Activated CD8-positive, alpha-beta memory T cell treated with anti-CD3 and anti-CD28 coated beads, Interleukin-2, amount 50 U/mL, for 24 hours (primary cell): ENCODE results near the gene EFCAB8.
A peak's percentile ranks its signal among the peaks of the same experiment; 100 is the strongest.

Experiments used
- DNase-seq: peaks from one replicate; pipeline ENCODE4 v3.0.0-alpha.2; 2020; ENCODE audit errors: extremely low read depth

Gene EFCAB8

GRCh38 chr20:32858701-32859372 lies at the start of gene EFCAB8:
Gene EFCAB8, plus strand, starts transcription at chr20:32858923. Its CDS starts 4,870 bp downstream, at chr20:32863793.
- no peak for DNase-seq

GRCh38 chr20:32809907-32810306 lies 48.8 kb upstream of the EFCAB8 start:
- DNase-seq, result no peak

GRCh38 chr20:32810941-32811340 lies 47.8 kb upstream of the EFCAB8 start:
- DNase-seq, result no peak

- DNase-seq, result no peak
Measured at GRCh38 chr20:32811886-32812285, 46.8 kb upstream of the EFCAB8 start.

GRCh38 chr20:32819992-32820697 lies 38.6 kb upstream of the EFCAB8 start:
- peak; percentile 62 for DNase-seq

GRCh38 chr20:32820698-32821377 lies 37.9 kb upstream of the EFCAB8 start:
- DNase-seq, result no peak

GRCh38 chr20:32822225-32822624 lies 36.5 kb upstream of the EFCAB8 start:
- no peak for DNase-seq

GRCh38 chr20:32823078-32823477 lies 35.6 kb upstream of the EFCAB8 start:
- DNase-seq, result no peak

GRCh38 chr20:32823737-32824588 lies 34.8 kb upstream of the EFCAB8 start:
- DNase-seq, result no peak

GRCh38 chr20:32828029-32828680 lies 30.6 kb upstream of the EFCAB8 start:
- DNase-seq, result no peak

- DNase-seq, result no peak
Measured at GRCh38 chr20:32829311-32830005, 29.3 kb upstream of the EFCAB8 start.

- no peak for DNase-seq
Measured at GRCh38 chr20:32830437-32830836, 28.3 kb upstream of the EFCAB8 start.

GRCh38 chr20:32831982-32832381 lies 26.7 kb upstream of the EFCAB8 start:
- DNase-seq, result no peak

- no peak for DNase-seq
Measured at GRCh38 chr20:32832664-32833063, 26.1 kb upstream of the EFCAB8 start.

- DNase-seq, result no peak
Measured at GRCh38 chr20:32834972-32835371, 23.8 kb upstream of the EFCAB8 start.

- no peak for DNase-seq
Measured at GRCh38 chr20:32837157-32837556, 21.6 kb upstream of the EFCAB8 start.

GRCh38 chr20:32839227-32839981 lies 19.3 kb upstream of the EFCAB8 start:
- DNase-seq, result no peak

GRCh38 chr20:32839982-32840285 lies 18.8 kb upstream of the EFCAB8 start:
- DNase-seq, result no peak

- DNase-seq, result no peak
Measured at GRCh38 chr20:32841174-32841573, 17.5 kb upstream of the EFCAB8 start.

GRCh38 chr20:32841632-32842031 lies 17.1 kb upstream of the EFCAB8 start:
- no peak for DNase-seq
